Activated T-cell treated with anti-CD3 and anti-CD28 coated beads, Interleukin-2, amount 50 U/mL, for 4 hours (primary cell): ENCODE measurements around the gene TSPAN31. TPM values are rescaled to one million over a fixed set of nuclear protein-coding genes. Genes with fewer than 3 reads are reported as not detected.

ENCODE experiments used
- ATAC-seq, 2 donors: fragments of 200-7000 bp; cut with Tn5 transposase; one replicate each; pipeline ENCODE4 v1.10.0; 2021
- DNase-seq: peaks from one replicate; pipeline ENCODE4 v3.0.0-alpha.2; 2020
- H3K27me3 Mint-ChIP-seq: one replicate; pipeline ENCODE4 v1.8.0; 2021; ENCODE audit warnings: low read depth, mixed read lengths
- H3K36me3 Mint-ChIP-seq: one replicate; pipeline ENCODE4 v1.8.0; 2022; ENCODE audit warnings: mixed read lengths; ENCODE audit not compliant: insufficient read depth
- H3K4me1 Mint-ChIP-seq: one replicate; pipeline ENCODE4 v1.8.0; 2021; ENCODE audit warnings: low read depth, mixed read lengths
- H3K4me3 Mint-ChIP-seq: one replicate; pipeline ENCODE4 v1.8.0; 2021; ENCODE audit warnings: mild to moderate bottlenecking, moderate library complexity, mixed read lengths
- H3K9me3 Mint-ChIP-seq: one replicate; pipeline ENCODE4 v1.8.0; 2021; ENCODE audit warnings: mixed read lengths
- total RNA-seq, 3 donors: library from RNA; stranded (reverse); gene quantifications; one replicate each; pipeline ENCODE4 v1.2.1, GENCODE V29; 2021

The TSPAN31 gene
- total RNA-seq, 3 donors from 2014 or later = 11.5 to 14.9 (median 14.0) TPM

DNA sequence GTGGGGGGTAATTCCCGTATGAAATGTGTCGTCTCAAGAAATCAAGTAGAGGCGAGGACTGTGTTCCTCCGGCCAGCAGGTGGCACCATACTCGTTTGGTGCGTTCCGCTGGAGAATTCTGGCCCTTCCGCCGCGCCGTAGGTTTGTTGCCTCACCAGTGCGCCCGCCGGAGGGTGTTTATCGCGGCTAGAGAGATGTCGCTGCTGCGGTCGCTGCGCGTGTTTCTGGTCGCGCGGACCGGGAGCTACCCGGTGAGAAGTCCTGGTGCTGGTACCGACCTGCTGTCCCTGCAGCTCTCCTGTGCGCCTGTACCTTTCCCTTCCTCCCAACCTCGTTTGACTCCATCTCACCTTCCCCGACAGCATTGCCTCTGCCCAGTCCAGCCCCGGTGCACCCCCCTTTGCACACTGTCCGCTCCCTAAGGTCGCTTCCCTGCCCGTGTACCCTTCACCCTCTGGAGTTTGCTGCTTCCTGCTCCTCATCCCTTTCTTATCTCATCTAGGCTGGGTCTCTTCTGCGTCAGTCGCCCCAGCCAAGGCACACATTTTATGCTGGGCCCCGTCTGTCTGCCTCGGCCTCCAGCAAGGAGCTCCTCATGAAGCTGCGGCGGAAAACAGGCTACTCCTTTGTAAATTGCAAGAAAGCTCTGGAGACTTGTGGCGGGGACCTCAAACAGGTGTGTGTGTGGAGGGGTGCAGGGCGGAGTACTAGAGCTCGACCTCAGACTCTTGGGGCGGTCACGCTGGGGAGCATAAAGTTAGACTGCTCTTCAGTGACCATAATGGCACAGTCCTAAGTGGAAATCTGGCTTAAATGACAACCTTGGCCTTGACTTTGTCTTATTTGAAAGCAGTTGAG lies 38.0 kb downstream of the TSPAN31 start, which contains the start of gene TSFM:
Gene TSFM (plus strand): TSS at position 180 of the 858 bp plus-strand sequence. CDS start 15 bp downstream, at position 195.
- Mint-ChIP-seq H3K4me1 (peaks cover 54% of the 10 kb centered on the region), H3K36me3 (peaks cover 17% of the 10 kb centered on the region)
- peak; percentile 87 for ATAC-seq

DNA sequence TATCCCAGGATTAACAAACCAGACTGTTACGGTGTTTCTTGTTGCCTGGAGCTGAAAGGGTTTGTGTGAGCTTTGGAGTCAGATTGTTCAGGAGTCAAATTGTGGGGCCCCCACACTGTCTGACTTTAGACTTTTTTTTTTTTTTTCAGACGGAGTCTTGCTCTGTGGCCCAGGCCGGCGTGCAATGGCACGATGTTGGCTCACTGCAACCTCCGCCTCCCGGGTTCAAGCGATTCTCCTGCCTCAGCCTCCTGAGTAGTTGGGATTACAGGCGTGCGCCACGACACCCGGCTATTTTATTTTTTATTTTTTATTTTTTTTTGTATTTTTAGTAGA lies 38.6 kb downstream of the TSPAN31 start:
- H3K36me3 Mint-ChIP-seq = peaks cover 17% of the 10 kb centered on the region
- H3K9me3 Mint-ChIP-seq = no peaks in the 10 kb centered on the region
- peaks cover 52% of the 10 kb centered on the region for H3K4me1 Mint-ChIP-seq
- H3K4me3 Mint-ChIP-seq = peak overlapping the region; percentile 99
- ATAC-seq (no peak), DNase-seq (no peak)
- no peaks in the 10 kb centered on the region for H3K27me3 Mint-ChIP-seq

More for the DNA sequence above, 38.0 kb downstream of the TSPAN31 start, which contains the start of gene TSFM:
- no peaks in the 10 kb centered on the region for H3K27me3 Mint-ChIP-seq
- no peaks in the 10 kb centered on the region for H3K9me3 Mint-ChIP-seq
- H3K4me3 Mint-ChIP-seq = peak within 1 kb of the TSS; percentile 99
- DNase-seq = peak; percentile 96

GRCh38 chr12:57783861-57784260 lies 39.0 kb downstream of the TSPAN31 start:
- no peaks in the 10 kb centered on the region for H3K27me3 Mint-ChIP-seq

GRCh38 chr12:57793920-57794319 lies 49.1 kb downstream of the TSPAN31 start:
- no peaks in the 10 kb centered on the region for H3K27me3 Mint-ChIP-seq
- peak in 1 of 2 donors; percentile 43 for ATAC-seq
- peaks cover 9% of the 10 kb centered on the region for H3K4me1 Mint-ChIP-seq
- DNase-seq = no peak
- no peak overlapping the region for H3K4me3 Mint-ChIP-seq
- H3K36me3 Mint-ChIP-seq = peaks cover 44% of the 10 kb centered on the region
- H3K9me3 Mint-ChIP-seq = no peaks in the 10 kb centered on the region

More at GRCh38 chr12:57783861-57784260, 39.0 kb downstream of the TSPAN31 start:
- no peak for ATAC-seq
- DNase-seq = no peak
- peaks cover 52% of the 10 kb centered on the region for H3K4me1 Mint-ChIP-seq
- no peaks in the 10 kb centered on the region for H3K9me3 Mint-ChIP-seq
- peak overlapping the region; percentile 83 for H3K4me3 Mint-ChIP-seq
- peaks cover 20% of the 10 kb centered on the region for H3K36me3 Mint-ChIP-seq

GRCh38 chr12:57795354-57795753 lies 50.5 kb downstream of the TSPAN31 start:
- peaks cover 44% of the 10 kb centered on the region for H3K36me3 Mint-ChIP-seq
- no peaks in the 10 kb centered on the region for H3K27me3 Mint-ChIP-seq
- H3K4me1 Mint-ChIP-seq = peaks cover 9% of the 10 kb centered on the region
- ATAC-seq = no peak
- H3K4me3 Mint-ChIP-seq = no peak overlapping the region
- H3K9me3 Mint-ChIP-seq = no peaks in the 10 kb centered on the region
- DNase-seq = no peak

DNA sequence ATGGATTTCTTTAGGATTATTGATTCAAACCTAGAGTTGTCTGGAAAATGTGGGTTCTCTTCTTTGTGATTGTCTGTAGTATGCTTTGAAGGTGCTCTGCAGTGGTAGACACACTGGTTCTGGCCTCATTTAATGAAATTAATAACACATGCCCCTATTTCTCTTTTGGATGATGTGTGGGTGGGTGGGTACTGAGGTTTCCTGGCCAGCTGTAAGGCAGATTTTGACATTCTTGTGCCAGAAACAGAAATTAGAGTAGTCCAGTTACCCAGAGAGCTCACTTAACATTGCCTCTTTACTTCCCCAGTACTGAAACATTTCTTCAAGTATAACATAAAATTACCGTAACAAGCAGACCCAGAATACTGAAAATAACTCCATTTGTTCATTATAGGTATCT lies 52.2 kb downstream of the TSPAN31 start:
- ATAC-seq (no peak), DNase-seq (no peak)
- Mint-ChIP-seq H3K27me3 (no peaks in the 10 kb centered on the region), H3K36me3 (peaks cover 44% of the 10 kb centered on the region), H3K9me3 (no peaks in the 10 kb centered on the region), H3K4me1 (peaks cover 9% of the 10 kb centered on the region), H3K4me3 (no peak overlapping the region)

GRCh38 chr12:57797933-57798332 lies 53.1 kb downstream of the TSPAN31 start:
- no peak for DNase-seq
- H3K9me3 Mint-ChIP-seq = no peaks in the 10 kb centered on the region
- no peak for ATAC-seq
- peaks cover 47% of the 10 kb centered on the region for H3K36me3 Mint-ChIP-seq
- H3K4me1 Mint-ChIP-seq = peaks cover 9% of the 10 kb centered on the region
- no peaks in the 10 kb centered on the region for H3K27me3 Mint-ChIP-seq
- no peak overlapping the region for H3K4me3 Mint-ChIP-seq

Other genes with a start within 250 kb of the TSPAN31 start
- gene DDIT3, start 224.5 kb upstream of the TSPAN31 start, total RNA-seq = 10 to 100 TPM in 2 of 3 donors, 1 to 10 TPM in 1; 9.2 to 12.2 (median 10.8) TPM
- gene MBD6, start 222.2 kb upstream of the TSPAN31 start, total RNA-seq = 10 to 100 TPM; 56.3 to 59.4 (median 57.5) TPM
- 10 to 100 TPM; 72.3 to 84.3 (median 74.6) TPM for gene DCTN2, start 197.8 kb upstream of the TSPAN31 start, total RNA-seq
- under 1 TPM; 0.56 to 0.98 (median 0.68) TPM for gene KIF5A, start 195.0 kb upstream of the TSPAN31 start, total RNA-seq
- gene PIP4K2C, start 153.8 kb upstream of the TSPAN31 start, total RNA-seq = 10 to 100 TPM; 28.6 to 32.0 (median 29.1) TPM
- 10 to 100 TPM; 15.9 to 18.6 (median 17.0) TPM for gene DTX3, start 140.2 kb upstream of the TSPAN31 start, total RNA-seq
- 1 to 10 TPM in 1 of 3 donors, under 1 TPM in 2; 0.56 to 1.6 (median 0.65) TPM for gene ARHGEF25, start 133.6 kb upstream of the TSPAN31 start, total RNA-seq
- 1 to 10 TPM; 3.2 to 4.6 (median 3.6) TPM for gene B4GALNT1, start 111.8 kb upstream of the TSPAN31 start, total RNA-seq
- 100 to 1,000 TPM in 2 of 3 donors, 10 to 100 TPM in 1; 86.4 to 108 (median 101) TPM for gene OS9, start 50.9 kb upstream of the TSPAN31 start, total RNA-seq
- gene AGAP2, start 6.3 kb upstream of the TSPAN31 start, total RNA-seq = 10 to 100 TPM; 24.4 to 28.1 (median 25.8) TPM
- gene CDK4, start 7.3 kb downstream of the TSPAN31 start, total RNA-seq = 100 to 1,000 TPM; 347 to 382 (median 378) TPM
- gene MARCHF9, start 10.1 kb downstream of the TSPAN31 start, total RNA-seq = 10 to 100 TPM; 15.7 to 17.6 (median 17.3) TPM
- gene CYP27B1, start 22.0 kb downstream of the TSPAN31 start, total RNA-seq = 10 to 100 TPM; 18.4 to 19.6 (median 19.5) TPM
- gene METTL1, start 27.1 kb downstream of the TSPAN31 start, total RNA-seq = 100 to 1,000 TPM in 2 of 3 donors, 10 to 100 TPM in 1; 98.5 to 105 (median 104) TPM
- gene EEF1AKMT3, start 27.6 kb downstream of the TSPAN31 start, total RNA-seq = 1 to 10 TPM; 1.6 to 4.9 (median 2.0) TPM
- gene TSFM, start 37.7 kb downstream of the TSPAN31 start, total RNA-seq = 10 to 100 TPM; 65.0 to 78.5 (median 74.5) TPM
- under 1 TPM; 0.16 to 0.86 (median 0.24) TPM for gene AVIL, start 73.7 kb downstream of the TSPAN31 start, total RNA-seq
- 10 to 100 TPM; 30.9 to 41.7 (median 35.3) TPM for gene CTDSP2, start 101.7 kb downstream of the TSPAN31 start, total RNA-seq
- 1 to 10 TPM; 3.3 to 7.0 (median 5.9) TPM for gene ATP23, start 196.5 kb downstream of the TSPAN31 start, total RNA-seq